Small intestine (tissue), 7 donors: Measurements from ENCODE around the gene NSRP1. TPM values are rescaled to one million over a fixed set of nuclear protein-coding genes. Genes with fewer than 3 reads are reported as not detected.
"Not testable (repeated sequence)": the region's sequence is repeated elsewhere in the genome, so short reads cannot be mapped to it uniquely, and the experiment has no call there.

Experiments
- DNase-seq, 2 donors: peaks; one replicate each; pipeline versions ENCODE4 v3.0.0 to v3.0.0-alpha.2; 2013
- FAIRE-seq: peaks from 2 replicates; lab custom pipeline; 2012; peaks lifted over from hg19 to GRCh38; lab: Jason Lieb, UNC
- H3K27ac ChIP-seq, 3 donors: one replicate each; pipeline ENCODE4 v1.5.1; 2013; ENCODE audit warnings: low read length in 2 of 3, mild to moderate bottlenecking in 2 of 3, control low read depth in 1 of 3, inconsistent platforms in 1 of 3, low read depth in 1 of 3, moderate library complexity in 1 of 3
- H3K27me3 ChIP-seq, 3 donors: one replicate each; pipeline ENCODE4 v1.6.1; 2013; ENCODE audit warnings: low read length in 3 of 3, inconsistent platforms in 1 of 3; ENCODE audit not compliant: control insufficient read depth in 3 of 3, insufficient read depth in 3 of 3
- H3K36me3 ChIP-seq, 3 donors: one replicate each; pipeline ENCODE4 v1.6.1; 2013; ENCODE audit warnings: low read length in 3 of 3, inconsistent platforms in 1 of 3, low read depth in 1 of 3, mild to moderate bottlenecking in 1 of 3, moderate library complexity in 1 of 3; ENCODE audit not compliant: control insufficient read depth in 3 of 3, insufficient read depth in 2 of 3
- H3K4me1 ChIP-seq, 3 donors: one replicate each; pipeline ENCODE4 v1.6.1; 2013; ENCODE audit warnings: low read length in 2 of 3, inconsistent platforms in 1 of 3, low read depth in 1 of 3, mild to moderate bottlenecking in 1 of 3, moderate library complexity in 1 of 3; ENCODE audit not compliant: control insufficient read depth in 3 of 3, insufficient read depth in 2 of 3
- H3K4me3 ChIP-seq, 3 donors: one replicate each; pipeline ENCODE4 v1.5.1; 2013; ENCODE audit warnings: low read length in 3 of 3, control low read depth in 1 of 3, inconsistent platforms in 1 of 3, low read depth in 1 of 3, mild to moderate bottlenecking in 1 of 3, moderate library complexity in 1 of 3
- H3K9me3 ChIP-seq, 2 donors: one replicate each; pipeline ENCODE4 v1.6.1; 2013; ENCODE audit warnings: low read depth in 1 of 2, low read length in 1 of 2; ENCODE audit not compliant: control insufficient read depth in 2 of 2, insufficient read depth in 1 of 2
- WGBS, 3 donors: extraction: QIAGEN DNeasy Blood & Tissue Kit; methylation state at CpG; one replicate each; pipeline ENCODE4 v1.1.7; 2013; 5-methylcytosine and 5-hydroxymethylcytosine counted together
- polyA plus RNA-seq, 4 donors: library from polyadenylated mRNA; stranded (reverse) in 3 of 4; unstranded in 1 of 4; fragments of 200-250 nt in 3 of 4; fragments of 120-200 nt in 1 of 4; gene quantifications; one replicate each; pipeline versions ENCODE4 v1.2.1 to v1.2.3, GENCODE V29; 2013
- donor health status: healthy with polysubstance abuse.
- donor health status: control.
- donor health status: control.
- donor health status: Bipolar disorder and iron deficiency.
- donor health status: healthy.

NSRP1 gene
- polyA plus RNA-seq, 4 donors: 22.1 to 30.0 (median 26.4) TPM

- no peak overlapping the region for H3K4me3 ChIP-seq
- 88 to 90% (median 88%) methylated on average over 4 of the region's 4 CpGs for WGBS, 3 donors
Measured at GRCh38 chr17:30197416-30197815, 80.8 kb downstream of the NSRP1 start.

GRCh38 chr17:30199600-30199999, 83.0 kb downstream of the NSRP1 start:
- no peaks in the 10 kb centered on the region for H3K9me3 ChIP-seq
- WGBS, 3 donors: 79 to 86% (median 84%) methylated on average over 5 of the region's 5 CpGs
- H3K27me3 ChIP-seq: no peaks in the 10 kb centered on the region
- peaks cover 0 to 9% (median 0%) of the 10 kb centered on the region in 3 donors for H3K36me3 ChIP-seq
- H3K27ac ChIP-seq: no peak overlapping the region
- DNase-seq (no peak), FAIRE-seq (no peak)
- H3K4me1 ChIP-seq: no peaks in the 10 kb centered on the region
- no peak overlapping the region for H3K4me3 ChIP-seq

More at GRCh38 chr17:30197416-30197815, 80.8 kb downstream of the NSRP1 start:
- H3K9me3 ChIP-seq: no peaks in the 10 kb centered on the region
- peaks cover 0 to 6% (median 0%) of the 10 kb centered on the region in 3 donors for H3K36me3 ChIP-seq
- H3K27ac ChIP-seq: no peak overlapping the region
- H3K27me3 ChIP-seq: no peaks in the 10 kb centered on the region
- H3K4me1 ChIP-seq: no peaks in the 10 kb centered on the region
- DNase-seq: no peak
- no peak for FAIRE-seq

DNA sequence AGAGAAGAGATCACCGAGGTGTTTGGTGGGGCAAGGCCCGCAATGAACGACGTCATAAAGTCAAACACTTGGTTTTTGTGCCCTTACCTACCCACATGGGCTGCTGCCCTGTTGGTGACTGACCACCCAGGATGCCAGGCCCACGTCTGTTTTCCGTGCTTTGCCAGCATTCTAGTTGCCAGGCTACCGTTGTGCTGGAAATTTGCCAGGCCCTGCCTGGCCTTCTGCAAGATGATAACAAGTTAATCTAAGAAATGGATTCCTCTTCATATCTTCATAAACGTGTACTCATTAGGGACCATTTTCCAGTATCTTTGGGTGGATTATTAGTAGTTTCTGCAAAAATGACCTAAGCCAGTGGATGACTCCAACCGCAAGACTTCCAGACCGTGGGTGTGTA, 83.5 kb downstream of the NSRP1 start:
- H3K4me3 ChIP-seq: no peak overlapping the region
- no peak for FAIRE-seq

DNA sequence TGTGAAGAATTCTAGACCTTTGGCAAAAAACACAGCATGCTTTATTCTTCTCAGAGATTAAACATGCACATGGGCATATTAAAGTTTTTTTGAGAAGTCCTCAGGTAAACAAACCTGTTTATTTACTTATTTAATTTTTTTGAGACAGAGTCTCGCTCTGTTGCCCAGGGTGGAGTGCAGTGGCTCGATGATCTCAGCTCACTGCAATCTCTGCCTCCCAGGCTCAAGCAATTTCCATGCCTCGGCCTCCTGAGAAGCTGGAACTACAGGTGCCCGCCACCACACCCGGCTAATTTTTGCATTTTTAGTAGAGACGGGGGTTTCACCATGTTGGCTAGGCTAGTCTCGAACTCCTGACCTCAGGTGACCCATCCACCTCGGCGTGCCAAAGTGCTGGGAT, 84.0 kb downstream of the NSRP1 start:
- not testable (repeated sequence) for H3K9me3 ChIP-seq, H3K27ac ChIP-seq, H3K27me3 ChIP-seq, FAIRE-seq, H3K4me3 ChIP-seq, DNase-seq, H3K4me1 ChIP-seq
- H3K36me3 ChIP-seq: peaks cover 0 to 11% (median 0%) of the 10 kb centered on the region in 3 donors
- 85 to 93% (median 88%) methylated on average over 8 to 9 of the region's 9 CpGs for WGBS, 3 donors

More for the DNA sequence above, 83.5 kb downstream of the NSRP1 start:
- Histone ChIP-seq H3K4me1 (no peaks in the 10 kb centered on the region), H3K36me3 (peaks cover 0 to 11% (median 0%) of the 10 kb centered on the region in 3 donors), H3K9me3 (no peaks in the 10 kb centered on the region), H3K27ac (no peak overlapping the region), H3K27me3 (no peaks in the 10 kb centered on the region)
- WGBS, 3 donors: 64 to 79% (median 72%) methylated on average over 10 of the region's 10 CpGs
- DNase-seq: no peak

- peaks cover 0 to 21% (median 0%) of the 10 kb centered on the region in 3 donors for H3K36me3 ChIP-seq
Measured at GRCh38 chr17:30203471-30203981, 86.9 kb downstream of the NSRP1 start.

GRCh38 chr17:30207655-30208054, 91.0 kb downstream of the NSRP1 start:
- WGBS, 3 donors: 75 to 90% (median 87%) methylated on average over 9 of the region's 9 CpGs
- H3K4me3 ChIP-seq: no peak overlapping the region
- no peak for FAIRE-seq
- no peaks in the 10 kb centered on the region for H3K4me1 ChIP-seq
- no peak overlapping the region for H3K27ac ChIP-seq
- H3K9me3 ChIP-seq: no peaks in the 10 kb centered on the region
- H3K36me3 ChIP-seq: peaks cover 0 to 38% (median 0%) of the 10 kb centered on the region in 3 donors
- H3K27me3 ChIP-seq: no peaks in the 10 kb centered on the region
- DNase-seq: no peak

More at GRCh38 chr17:30203471-30203981, 86.9 kb downstream of the NSRP1 start:
- H3K9me3 ChIP-seq: no peaks in the 10 kb centered on the region
- no peak overlapping the region for H3K27ac ChIP-seq
- no peak overlapping the region for H3K4me3 ChIP-seq
- FAIRE-seq (no peak), DNase-seq (no peak)
- H3K27me3 ChIP-seq: no peaks in the 10 kb centered on the region
- WGBS, 3 donors: 81 to 89% (median 86%) methylated on average over 6 of the region's 6 CpGs
- no peaks in the 10 kb centered on the region for H3K4me1 ChIP-seq

GRCh38 chr17:30208214-30208613, 91.6 kb downstream of the NSRP1 start:
- Histone ChIP-seq H3K4me1 (no peaks in the 10 kb centered on the region), H3K36me3 (peaks cover 0 to 42% (median 0%) of the 10 kb centered on the region in 3 donors), H3K4me3 (no peak overlapping the region), H3K27me3 (no peaks in the 10 kb centered on the region), H3K27ac (no peak overlapping the region), H3K9me3 (no peaks in the 10 kb centered on the region)
- 54 to 84% (median 56%) methylated on average over 3 of the region's 3 CpGs for WGBS, 3 donors
- FAIRE-seq (no peak), DNase-seq (no peak)

DNA sequence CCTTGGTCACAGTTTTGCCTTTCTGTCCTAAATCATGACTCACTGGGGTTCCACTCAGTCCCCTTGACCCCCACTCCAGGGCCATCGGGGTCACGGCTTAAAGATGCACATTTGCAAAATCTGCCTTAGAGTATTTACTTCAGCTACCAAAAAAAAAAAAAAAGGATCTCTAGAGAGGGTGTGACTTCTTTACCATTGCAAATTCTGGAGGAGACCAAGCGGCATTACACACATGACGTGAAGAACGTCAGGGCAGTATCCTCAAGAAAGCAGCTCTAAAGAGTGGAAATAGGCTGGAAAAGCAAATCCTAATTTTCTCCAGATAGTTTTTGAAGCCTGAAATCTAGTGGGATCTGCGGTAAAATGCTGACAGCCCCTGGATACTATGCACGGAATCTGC, 93.3 kb downstream of the NSRP1 start:
- no peak for DNase-seq
- WGBS, 3 donors: 92 to 95% (median 93%) methylated on average over 7 of the region's 7 CpGs
- Histone ChIP-seq H3K4me3 (no peak overlapping the region), H3K27me3 (no peaks in the 10 kb centered on the region), H3K36me3 (peaks cover 0 to 41% (median 0%) of the 10 kb centered on the region in 3 donors), H3K27ac (no peak overlapping the region), H3K9me3 (no peaks in the 10 kb centered on the region), H3K4me1 (no peaks in the 10 kb centered on the region)
- FAIRE-seq: no peak

DNA sequence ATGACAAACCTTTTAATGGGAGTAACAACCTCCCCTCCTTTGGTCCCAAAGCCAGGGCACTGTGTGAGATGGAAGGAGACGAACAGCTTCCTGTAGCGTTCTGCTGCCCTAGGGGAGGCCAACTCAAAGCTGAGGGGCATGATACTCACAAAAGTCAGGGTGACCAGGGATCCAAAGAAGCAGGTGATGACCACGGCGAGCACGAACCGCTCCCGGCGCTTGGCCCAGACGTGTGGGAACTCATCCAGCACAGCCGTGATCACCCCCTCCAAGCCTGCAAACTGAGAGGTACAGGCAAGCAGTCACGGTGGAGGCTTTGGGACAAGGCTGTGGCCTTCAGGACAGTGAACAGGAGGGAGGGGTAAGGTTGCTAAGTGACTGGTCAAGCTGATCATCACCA, 93.8 kb downstream of the NSRP1 start:
- WGBS, 3 donors: 89 to 92% (median 91%) methylated on average over 11 of the region's 11 CpGs
- no peak overlapping the region for H3K4me3 ChIP-seq
- H3K27ac ChIP-seq: no peak overlapping the region
- H3K36me3 ChIP-seq: peaks cover 0 to 45% (median 0%) of the 10 kb centered on the region in 3 donors
- DNase-seq (no peak), FAIRE-seq (no peak)
- no peaks in the 10 kb centered on the region for H3K4me1 ChIP-seq
- no peaks in the 10 kb centered on the region for H3K9me3 ChIP-seq
- no peaks in the 10 kb centered on the region for H3K27me3 ChIP-seq
